NOMO-1 treated with dmso at 0.1 percent for 144 hours (cell line): ENCODE data around the gene TMEM109.

Experiments used
- DNase-seq: peaks from one replicate; lab custom pipeline; 2025; ENCODE audit not compliant: unreplicated experiment; lab: John Stamatoyannopoulos, UW

TMEM109 gene

DNA sequence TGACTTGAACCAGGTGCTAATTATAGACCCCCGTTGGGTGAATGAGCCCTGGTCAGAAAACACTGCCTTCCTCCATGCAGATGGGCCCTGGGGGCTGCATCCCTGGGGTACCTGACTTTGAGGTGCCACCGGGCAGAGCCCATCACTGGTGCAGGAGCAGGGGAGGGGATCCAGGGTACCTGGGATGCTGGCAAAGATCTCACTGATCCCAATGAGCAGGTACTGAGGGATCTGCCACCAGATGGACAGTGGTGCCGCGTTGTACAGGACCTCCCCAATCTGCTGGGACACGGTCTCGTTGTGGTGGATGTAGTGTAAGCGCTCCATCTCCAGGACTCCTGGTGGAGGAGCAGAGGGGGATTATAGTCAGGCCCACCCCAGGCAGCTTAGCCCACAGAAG lies 25.3 kb downstream of the TMEM109 start:
- DNase-seq = no peak

DNA sequence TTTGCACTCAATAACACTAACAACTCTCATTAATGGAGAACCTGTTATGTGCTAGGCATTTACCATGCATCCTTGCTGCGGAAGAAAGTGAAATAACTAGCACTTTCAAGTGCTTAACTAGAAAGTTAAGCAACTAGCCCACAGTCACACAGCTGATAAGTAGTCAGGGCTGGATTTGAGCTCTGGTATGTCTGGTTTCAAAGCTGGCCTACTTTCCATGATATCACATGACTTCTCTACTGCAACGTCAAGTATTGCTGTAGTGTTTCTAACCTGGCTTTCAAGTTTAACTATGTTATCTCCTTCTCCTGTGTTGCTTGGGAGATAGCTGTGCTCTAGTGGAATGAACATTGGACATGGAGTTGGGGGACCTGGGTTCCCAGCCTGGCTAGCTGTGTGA lies 25.9 kb downstream of the TMEM109 start:
- no peak for DNase-seq

DNA sequence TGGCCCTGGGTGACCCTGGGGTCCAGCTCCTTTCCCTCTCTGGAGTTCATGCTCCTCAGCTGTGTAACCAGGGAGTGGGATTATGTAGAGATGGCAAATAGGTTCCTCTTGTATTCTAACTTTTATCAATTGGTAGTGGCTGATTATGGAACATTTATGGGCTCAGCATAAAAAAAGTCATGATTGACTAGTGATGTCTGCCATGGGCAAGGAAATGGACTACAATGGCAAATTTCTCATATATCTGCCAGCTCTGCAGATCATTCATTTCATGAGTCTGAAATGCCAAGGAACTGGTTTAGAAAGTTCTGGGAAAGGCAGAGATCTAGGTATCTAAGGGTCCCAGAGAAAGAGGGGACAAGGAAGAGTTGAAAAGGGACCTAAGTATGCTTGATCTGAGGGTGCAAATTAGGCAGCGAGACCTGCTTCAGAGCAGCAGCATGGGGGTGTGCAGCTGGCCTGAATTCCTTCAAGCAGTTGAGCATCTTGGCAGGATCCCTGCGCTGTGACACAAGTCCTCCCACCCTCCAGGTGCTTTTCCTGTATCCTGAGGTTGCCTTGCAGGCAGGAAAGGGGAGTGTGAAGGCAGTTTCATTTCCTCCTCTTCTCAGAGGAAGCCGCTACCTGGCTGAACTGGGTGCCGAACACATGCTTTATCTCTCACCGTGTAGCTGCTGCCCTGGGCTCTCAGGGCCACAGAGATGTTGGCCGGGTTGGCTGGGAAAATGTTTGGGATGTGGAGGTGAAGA lies 27.6 kb downstream of the TMEM109 start:
- DNase-seq = no peak

- DNase-seq = no peak
Observed at GRCh38 chr11:60942219-60942618, 28.3 kb downstream of the TMEM109 start.

DNA sequence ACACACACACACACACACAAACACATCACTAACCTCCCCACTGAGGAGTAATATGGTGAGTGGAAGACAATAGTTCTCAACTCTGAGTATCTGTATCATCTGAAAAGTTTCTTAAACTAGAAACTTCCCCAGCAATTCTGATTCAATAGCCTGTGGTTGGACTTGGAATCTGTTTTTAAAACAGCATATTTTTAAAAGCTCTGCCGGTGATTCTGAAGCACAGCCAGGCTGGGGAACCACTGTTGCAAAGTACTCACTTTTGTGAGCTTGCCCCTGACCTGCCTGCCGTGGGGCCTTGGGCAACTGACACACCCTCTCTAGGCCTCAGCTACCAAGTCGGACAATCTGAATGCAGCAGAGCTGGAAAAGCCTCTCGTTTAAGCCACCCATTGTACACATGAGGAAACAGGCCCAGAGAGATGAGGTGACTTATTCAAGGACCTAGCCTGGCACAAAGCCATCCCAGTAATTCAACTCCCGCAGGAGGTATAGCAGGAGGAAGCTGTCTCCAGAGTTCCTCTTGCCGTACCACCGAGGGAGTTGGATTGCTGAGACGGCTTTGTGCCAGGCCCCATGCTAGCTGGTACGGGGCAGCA lies 29.1 kb downstream of the TMEM109 start:
- DNase-seq = no peak

DNA sequence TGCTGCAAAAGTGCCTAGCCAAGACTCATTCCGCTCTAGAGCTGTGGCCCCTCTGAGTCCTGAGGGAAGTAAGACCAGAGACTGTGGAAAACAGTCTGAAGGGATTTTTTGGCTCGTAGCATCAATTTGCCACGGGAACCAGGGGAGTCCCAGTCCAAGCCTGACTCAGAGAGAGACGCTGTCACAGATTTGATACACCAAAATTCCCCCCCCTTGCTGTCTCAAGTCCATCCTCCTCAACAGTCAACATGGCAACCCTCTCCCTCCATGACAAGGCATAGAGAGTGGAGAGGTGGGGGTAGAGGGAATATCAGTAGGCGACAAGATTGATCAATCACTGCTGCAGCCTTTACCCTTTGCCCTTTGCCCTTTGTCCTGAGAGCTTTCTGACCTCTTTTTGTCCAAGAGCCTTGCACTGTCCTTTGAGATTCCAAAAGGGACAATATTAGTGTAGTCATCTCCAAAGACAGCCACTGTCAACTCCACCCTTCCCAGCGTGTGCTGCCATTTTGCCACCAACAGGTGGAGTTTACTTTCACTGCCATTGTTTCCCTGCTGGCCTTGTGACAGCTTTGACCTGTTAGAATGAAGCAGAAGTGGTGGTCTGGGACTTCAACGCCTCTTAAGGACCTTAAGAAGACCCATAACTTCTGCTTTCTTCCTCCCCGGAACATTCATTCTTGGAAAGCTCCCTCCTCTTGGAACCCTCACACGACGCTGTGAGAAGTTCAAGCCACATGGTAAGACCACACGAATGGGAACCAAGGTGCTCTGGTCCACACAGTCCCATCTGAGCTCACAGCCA lies 30.7 kb downstream of the TMEM109 start:
- DNase-seq = no peak

DNA sequence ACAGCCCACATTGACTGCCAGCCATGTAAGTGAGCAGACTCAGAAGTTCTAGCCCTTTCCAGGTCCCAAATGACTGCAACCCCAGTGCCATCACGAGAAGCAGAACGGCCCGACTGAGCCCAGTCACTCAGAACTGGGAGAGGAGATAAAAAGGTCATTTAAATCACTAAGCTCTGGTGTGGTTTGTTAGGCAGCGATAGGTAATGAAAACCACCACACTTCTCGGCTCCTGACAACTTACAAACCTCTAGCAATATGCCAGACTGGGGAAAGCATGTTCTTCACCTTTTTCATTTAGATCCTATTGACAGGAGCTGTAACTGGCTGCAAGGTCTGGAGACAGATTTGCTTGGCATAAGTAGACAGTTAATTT lies 31.3 kb downstream of the TMEM109 start:
- no peak for DNase-seq

DNA sequence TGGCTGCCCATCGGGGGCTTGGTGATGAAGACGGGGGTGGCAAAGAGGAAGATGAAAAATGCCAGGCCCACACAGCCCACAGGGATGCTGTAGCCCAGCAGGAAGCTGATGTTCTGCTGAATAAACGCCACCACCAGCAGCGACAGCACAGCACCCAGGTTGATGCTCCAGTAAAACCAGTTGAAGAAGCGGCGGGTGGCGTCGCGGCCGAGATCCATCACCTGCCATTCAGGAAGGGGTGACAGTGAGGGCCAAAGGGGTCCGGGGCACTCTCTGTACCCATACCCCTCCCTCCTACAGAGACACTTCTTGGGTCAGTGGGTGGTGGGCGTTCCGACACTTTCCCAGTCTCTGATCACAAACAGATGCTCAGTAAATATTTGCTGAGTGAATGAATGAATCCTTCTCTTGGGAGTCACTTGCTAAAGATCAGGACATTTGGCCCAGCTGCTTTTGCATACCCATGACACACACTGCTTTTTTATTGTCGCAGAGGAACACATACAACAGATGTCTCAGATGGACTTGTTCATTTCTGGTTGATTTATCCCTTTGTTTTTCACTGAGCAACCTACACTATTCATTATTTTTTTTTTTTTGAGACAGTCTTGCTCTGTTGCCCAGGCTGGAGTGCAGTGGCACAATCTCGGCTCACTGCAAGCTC lies 32.8 kb downstream of the TMEM109 start:
- no peak for DNase-seq

DNA sequence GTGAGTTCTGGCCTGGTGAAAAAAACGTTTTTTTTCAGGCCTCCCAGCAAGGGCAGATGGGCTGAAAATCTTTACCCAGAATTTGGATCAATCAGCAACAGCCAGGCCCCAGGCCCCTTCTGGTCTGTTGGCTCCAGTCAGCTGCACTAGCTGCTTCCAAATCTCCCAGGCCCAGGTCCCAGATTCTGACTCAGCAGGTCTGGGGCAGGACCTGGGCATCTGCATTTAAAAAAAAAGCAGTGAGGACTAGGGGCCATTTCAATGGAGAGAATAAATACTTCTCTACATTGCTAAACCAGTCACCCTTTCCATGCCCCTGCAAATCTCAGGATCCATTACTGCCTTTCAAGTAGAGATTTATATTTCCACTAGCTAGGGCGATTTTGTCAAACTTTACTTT lies 33.7 kb downstream of the TMEM109 start:
- DNase-seq = no peak

GRCh38 chr11:60948250-60948649 lies 34.3 kb downstream of the TMEM109 start:
- no peak for DNase-seq

DNA sequence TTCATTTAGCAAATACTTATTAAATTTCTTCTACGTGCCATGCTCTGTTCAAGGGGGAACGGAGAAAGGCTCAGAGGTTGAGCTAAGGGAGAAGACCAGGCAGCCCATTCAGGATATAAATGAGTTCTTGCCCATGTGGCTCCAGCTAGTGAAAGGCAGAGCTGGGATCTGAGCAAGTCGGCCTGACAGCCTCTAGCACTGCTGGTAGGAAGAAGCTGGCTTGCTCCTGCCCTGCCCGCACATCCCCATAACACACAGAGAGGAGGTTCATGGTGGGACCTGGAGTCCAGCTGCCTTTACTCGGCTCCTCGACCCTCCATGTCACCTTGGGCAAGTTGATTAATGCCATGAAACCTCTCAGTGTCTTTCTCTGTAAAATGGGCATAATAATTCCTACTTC lies 36.1 kb downstream of the TMEM109 start:
- DNase-seq = no peak

GRCh38 chr11:60950933-60951605 lies 37.1 kb downstream of the TMEM109 start:
- no peak for DNase-seq

DNA sequence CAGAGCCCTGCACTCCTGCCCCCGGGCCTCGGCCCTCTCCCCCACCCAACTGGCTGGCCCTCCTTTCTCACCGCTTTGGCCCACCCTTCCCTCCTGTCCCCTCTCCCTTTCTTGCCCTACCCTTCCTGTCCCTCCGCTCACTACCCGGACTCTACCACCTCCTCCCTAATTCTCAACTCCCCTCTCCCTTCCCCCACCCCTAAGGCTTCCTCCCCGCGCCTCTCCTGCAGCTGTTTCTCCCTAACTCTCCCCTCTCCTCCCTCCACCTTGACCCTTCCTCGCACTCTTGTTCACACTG lies 37.6 kb downstream of the TMEM109 start:
- peak; percentile 11 for DNase-seq

DNA sequence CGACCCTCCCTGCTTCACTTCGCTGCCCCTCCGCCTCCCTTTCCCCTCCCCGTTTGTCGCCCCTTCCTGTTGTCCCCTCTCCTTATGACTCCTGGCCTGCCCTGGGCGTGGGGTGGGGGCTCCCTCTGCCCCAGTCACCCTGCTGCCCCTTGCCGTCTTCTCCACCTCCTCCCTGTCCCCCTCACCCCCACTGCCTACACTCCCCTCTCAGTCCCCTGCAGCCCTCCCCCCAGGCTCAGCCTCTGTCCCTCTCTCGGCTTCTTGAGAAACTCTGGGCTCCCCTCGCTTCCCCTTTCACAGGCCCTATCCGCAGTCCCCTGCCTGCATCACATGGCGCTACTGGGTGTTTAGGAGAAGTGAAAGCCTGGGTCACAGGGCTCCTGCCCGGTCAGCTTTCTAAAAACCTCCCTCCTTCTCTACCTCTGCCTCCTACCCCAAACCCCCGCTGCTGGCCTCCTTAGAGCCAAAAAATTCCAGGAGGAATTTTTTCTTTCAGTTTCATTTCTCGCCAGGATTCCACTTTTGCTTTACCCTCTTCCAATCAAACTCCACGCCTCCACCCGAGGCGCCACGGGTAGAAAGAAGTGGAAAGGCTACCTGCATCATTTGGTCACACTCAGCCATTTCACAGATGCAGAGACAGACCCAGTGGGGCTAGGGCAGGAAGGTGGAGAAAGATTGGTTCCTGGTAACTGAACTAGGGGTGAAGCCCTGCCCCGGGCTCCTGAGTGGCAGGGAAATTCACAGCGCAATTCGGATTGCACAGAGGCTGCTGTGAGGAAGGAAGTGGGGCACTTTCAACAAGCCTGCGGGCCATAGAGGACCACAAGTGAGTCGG lies 38.2 kb downstream of the TMEM109 start, which contains the start of gene SLC15A3:
TSS of gene SLC15A3 (minus strand) at position 273 of the 838 bp plus-strand sequence. CDS start 625 bp downstream, outside the sequence.
- DNase-seq = peak; percentile 90

DNA sequence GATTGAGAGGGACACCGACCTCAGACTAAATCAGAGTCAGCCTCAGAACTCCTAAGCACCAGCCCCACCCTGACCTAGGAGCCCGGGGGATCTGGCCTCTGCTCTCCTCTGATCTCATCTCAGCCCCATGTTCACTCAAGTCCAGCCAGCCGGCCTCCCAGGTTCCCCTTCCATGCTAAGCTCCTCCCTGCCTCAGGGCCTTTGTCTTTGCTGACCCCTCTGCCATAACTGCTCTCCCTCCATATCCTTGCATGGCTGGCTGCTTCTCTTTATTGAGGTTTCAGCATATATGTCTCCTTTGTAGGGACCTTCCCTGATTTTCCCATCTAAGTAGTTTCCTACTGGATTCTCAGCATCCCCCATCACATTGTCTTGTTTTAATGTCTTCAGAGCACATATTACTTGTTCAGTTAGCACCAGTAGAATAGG lies 38.8 kb downstream of the TMEM109 start:
- DNase-seq = no peak

- no peak for DNase-seq
Observed at GRCh38 chr11:60953781-60954180, 39.8 kb downstream of the TMEM109 start.

DNA sequence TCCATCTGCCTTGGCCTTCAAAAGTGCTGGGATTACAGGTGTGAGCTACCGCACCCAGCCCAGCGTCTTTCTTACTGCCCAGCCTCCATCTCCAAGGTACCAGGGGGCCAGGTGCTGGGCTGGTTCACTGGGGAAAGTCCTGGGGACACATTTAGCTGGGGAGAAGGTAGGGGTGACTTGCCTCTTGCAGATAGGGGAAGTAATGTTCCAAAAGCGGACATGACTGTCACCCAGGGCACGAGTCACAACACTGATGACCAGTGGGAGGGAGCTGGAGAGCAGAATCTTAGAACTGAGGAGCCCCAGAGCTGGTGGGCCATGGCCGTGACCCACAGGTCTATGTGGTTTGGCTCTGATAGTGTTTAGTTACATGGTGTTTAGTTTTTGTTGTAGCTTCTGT lies 40.5 kb downstream of the TMEM109 start:
- no peak for DNase-seq

DNA sequence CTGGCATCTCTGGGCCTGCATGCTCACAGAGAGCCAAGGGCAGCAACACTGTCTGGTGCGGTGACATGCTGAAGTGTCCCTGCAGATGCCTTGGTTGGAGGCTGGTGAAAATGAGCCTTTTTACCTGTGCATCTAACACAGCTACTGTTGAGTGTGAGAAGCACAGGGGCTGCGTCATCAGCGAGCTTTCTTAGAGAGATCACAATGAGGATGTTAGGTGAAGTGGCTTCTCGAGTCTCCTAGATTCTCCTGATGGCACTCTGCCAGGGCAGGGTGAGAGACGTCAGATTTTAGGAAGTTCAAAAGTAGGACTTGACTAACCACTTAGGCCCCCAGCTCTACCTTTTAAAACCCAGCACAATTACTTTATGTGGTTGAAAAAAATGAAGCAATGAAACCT lies 41.6 kb downstream of the TMEM109 start:
- no peak for DNase-seq

GRCh38 chr11:60957188-60957587 lies 43.2 kb downstream of the TMEM109 start:
- no peak for DNase-seq

- DNase-seq = no peak
Observed at GRCh38 chr11:60959431-60959830, 45.5 kb downstream of the TMEM109 start.
